Measurements from ENCODE around the gene ARHGAP18.

ARHGAP18 gene

DNA sequence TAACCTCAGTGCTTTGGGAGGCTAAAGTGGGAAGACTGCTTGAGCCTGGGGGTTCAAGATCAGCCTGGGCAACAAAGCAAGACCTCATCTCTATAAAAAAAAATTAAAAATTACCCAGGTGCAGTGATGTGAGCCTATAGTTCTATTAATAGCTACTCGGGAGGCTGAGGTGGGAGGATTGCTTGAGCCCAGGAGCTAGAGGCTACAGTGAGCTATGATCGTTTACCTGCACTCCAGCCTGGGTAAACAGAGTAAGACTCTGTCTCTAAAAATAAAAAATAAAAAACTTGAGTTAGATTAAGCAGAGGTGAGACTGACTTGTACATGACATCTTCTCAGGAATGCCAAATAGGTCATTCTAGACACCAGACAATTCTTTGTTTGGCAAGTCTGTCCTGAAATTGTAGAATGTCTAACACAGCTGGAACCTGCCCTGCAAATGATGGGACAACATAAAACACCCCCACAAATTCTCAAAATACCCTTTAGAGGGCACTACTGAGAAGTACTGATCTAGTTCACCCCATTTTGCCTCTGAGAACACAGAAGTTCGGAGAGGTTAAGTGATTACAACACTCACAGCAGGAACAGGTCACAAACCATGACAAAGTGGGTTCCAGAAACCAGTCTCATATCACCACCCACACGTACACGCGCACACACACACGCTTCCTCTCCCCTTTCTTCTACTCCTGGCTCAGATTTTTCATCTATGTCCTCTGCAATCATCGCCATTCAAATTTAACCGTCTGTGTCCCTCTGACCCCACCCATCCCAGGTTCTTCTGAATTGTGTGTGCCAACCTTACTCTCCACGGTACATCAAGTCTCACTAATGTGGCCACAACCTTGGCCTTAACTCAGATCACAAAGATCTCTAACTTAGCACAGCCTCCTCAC is 38.3 kb downstream of the ARHGAP18 start:
- in situ Hi-C loops (cut with MboI; ENCODE audit: low sequenced_read_pairs), result no loop called here

DNA sequence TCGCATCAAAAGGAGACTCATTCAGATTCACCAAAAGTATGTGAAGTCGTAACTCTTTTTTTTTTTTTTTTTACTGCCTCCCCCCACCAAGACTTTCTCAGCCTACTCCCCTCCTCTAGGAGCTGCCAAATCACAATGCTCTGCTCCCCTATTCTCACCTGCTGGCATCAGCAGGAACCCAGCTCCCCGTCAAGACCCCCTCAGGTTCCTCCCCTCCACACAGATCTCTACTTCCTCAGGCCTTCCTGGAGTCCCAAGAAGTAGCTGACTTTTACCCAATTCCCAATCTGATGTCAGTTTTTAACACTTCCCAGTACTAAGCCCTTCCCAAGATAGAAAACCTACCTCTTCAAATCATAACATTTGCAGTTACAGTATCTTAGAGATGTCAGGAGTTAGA is 39.3 kb downstream of the ARHGAP18 start:
- in situ Hi-C loops (cut with MboI; ENCODE audit: low sequenced_read_pairs), result no loop called here

GRCh38 chr6:129667621-129668020 is 42.4 kb downstream of the ARHGAP18 start:
- in situ Hi-C loops (cut with MboI; ENCODE audit: low sequenced_read_pairs), result no loop called here

DNA sequence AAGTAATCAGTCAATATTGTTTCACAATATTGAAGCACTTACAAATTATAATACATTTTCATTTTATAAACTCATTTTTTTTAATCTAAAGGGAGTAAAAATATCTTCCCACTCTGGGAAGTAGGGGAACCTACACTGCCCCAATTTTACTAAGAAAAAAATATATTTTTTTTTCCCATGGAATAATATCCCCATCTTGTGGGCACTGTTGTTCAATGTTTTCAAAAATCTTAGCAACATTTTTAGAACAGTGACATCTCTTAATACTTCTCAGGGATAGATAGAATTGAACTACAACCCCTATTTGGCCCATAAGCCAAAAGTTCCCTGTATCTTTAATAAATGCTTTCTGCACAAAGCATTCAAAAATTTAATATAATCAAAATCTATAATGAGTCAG is 42.9 kb downstream of the ARHGAP18 start:
- in situ Hi-C loops (cut with MboI; ENCODE audit: low sequenced_read_pairs), result no loop called here

GRCh38 chr6:129665555-129665954 is 44.4 kb downstream of the ARHGAP18 start:
- in situ Hi-C loops (cut with MboI; ENCODE audit: low sequenced_read_pairs), result no loop called here

- in situ Hi-C loops (cut with MboI; ENCODE audit: low sequenced_read_pairs), result no loop called here
Measured at GRCh38 chr6:129663531-129663930, 46.4 kb downstream of the ARHGAP18 start.

- in situ Hi-C loops (cut with MboI; ENCODE audit: low sequenced_read_pairs), result no loop called here
Measured at GRCh38 chr6:129662980-129663431, 47.0 kb downstream of the ARHGAP18 start.

GRCh38 chr6:129662406-129662766 is 47.6 kb downstream of the ARHGAP18 start:
- in situ Hi-C loops (cut with MboI; ENCODE audit: low sequenced_read_pairs), result no loop called here

DNA sequence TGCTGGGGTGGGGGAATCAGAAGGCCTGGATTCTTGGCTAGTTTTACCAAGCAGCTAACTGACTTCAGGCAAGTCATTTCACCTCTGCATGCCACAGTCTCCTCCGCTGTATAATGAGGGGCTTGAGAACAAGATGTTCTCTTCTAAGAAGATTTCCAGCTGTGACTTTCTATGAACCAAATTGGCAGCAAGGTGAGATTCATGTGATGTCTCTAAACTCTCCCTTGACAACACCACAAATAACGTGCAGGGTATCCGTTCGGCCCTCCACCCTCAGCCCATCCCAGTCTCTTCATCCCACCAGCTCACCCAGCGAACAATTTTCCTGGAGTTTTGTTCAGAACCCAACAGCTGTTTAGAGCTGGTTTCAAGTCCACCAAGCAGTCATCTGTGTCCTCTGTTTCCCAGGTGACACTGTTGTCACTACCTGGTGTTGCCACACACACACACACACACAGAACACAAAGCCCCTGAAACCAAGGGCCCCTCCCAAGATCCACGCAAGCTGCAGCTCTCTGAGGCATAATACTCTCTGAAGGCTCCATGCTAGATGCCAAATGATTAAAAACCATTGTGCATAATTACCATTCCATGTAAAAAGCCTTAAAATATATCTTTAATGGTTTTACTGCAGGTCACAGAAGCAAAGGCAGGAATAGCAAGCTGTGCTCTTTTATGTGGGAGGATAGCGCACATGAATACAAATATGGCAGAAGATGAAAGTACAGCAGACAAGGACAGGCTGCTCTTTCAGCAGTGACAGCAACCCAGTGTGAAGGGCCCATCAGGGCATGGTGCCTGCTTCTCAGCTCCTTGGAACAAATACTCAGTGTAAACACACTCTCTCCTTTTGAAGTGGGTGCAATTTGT is 48.2 kb downstream of the ARHGAP18 start:
- in situ Hi-C loops (cut with MboI; ENCODE audit: low sequenced_read_pairs), result no loop called here

GRCh38 chr6:129660346-129660676 is 49.7 kb downstream of the ARHGAP18 start:
- in situ Hi-C loops (cut with MboI; ENCODE audit: low sequenced_read_pairs), result no loop called here

DNA sequence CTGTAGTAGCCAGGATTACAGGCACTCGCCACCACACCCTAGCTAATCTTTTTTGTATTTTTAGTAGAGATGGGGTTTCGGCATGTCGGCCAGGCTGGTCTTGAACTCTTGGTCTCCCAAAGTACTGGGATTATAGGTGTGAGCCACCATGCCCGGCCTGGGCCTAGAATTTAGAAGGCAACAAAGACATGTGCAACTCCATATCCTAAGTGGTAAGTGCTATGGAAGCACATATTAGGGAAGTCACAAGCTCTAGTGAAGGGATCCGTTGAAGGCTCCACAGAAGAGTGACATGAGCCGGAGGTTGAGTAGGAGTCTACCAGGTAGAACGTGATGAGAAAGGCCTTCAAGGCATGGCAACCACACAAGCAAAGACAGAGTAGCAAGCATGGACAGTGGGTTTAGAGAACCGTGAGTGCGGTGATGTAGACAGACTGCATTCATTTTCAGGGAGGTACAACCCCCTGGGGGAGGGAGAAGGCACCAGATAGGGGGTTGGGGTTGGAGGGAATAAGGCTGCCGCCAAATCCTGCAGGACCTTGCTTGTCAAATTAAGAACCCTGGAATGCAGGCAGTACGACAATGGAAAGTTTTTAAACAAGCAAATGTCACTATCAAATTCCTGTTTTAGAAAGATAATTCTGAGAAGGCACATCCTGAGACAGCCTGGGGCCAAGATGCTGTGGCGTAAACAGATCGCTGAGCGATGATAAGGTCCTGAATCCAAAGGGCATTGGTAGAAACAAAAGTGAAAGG is 50.2 kb downstream of the ARHGAP18 start:
- in situ Hi-C loops (cut with MboI; ENCODE audit: low sequenced_read_pairs), result no loop called here

GRCh38 chr6:129659167-129659566 is 50.8 kb downstream of the ARHGAP18 start:
- in situ Hi-C loops (cut with MboI; ENCODE audit: low sequenced_read_pairs), result no loop called here

DNA sequence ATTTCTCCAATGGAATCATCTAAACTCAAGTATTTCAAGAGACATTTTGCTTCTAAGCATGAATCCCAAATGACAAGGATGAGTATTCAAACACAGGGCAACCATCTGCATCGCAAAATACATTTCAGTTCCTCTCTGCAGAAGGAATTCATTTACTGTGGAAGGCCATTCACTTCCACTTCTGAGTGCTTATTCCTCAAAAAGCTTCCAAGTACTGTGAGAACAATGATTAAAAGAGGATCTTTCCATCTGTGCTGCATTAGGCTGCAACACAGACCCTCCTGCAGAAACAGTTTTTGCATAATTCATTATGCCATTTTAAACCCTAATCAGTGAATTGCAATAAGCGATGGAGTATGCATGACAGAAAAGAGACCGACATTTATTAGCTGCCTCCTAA is 52.5 kb downstream of the ARHGAP18 start:
- in situ Hi-C loops (cut with MboI; ENCODE audit: low sequenced_read_pairs), result no loop called here

- in situ Hi-C loops (cut with MboI; ENCODE audit: low sequenced_read_pairs), result no loop called here
Measured at GRCh38 chr6:129655334-129655733, 54.6 kb downstream of the ARHGAP18 start.

- in situ Hi-C loops (cut with MboI; ENCODE audit: low sequenced_read_pairs), result no loop called here
Measured at GRCh38 chr6:129653746-129654145, 56.2 kb downstream of the ARHGAP18 start.

- in situ Hi-C loops (cut with MboI; ENCODE audit: low sequenced_read_pairs), result no loop called here
Measured at GRCh38 chr6:129653229-129653628, 56.7 kb downstream of the ARHGAP18 start.

GRCh38 chr6:129651291-129651691 is 58.7 kb downstream of the ARHGAP18 start:
- in situ Hi-C loops (cut with MboI; ENCODE audit: low sequenced_read_pairs), result no loop called here

- in situ Hi-C loops (cut with MboI; ENCODE audit: low sequenced_read_pairs), result no loop called here
Measured at GRCh38 chr6:129648819-129649491, 61.0 kb downstream of the ARHGAP18 start.

- in situ Hi-C loops (cut with MboI; ENCODE audit: low sequenced_read_pairs), result no loop called here
Measured at GRCh38 chr6:129647044-129647443, 62.9 kb downstream of the ARHGAP18 start.

GRCh38 chr6:129646642-129647041 is 63.3 kb downstream of the ARHGAP18 start:
- in situ Hi-C loops (cut with MboI; ENCODE audit: low sequenced_read_pairs), result no loop called here
